HG03045 (cell line): Measurements from ENCODE around the gene GATD1.

Experiments used
- ATAC-seq: cut with Tn5 transposase; IDR thresholded peaks from one replicate; pipeline ENCODE4 v1.9.1; 2021; ENCODE audit warnings: mild to moderate bottlenecking, moderate library complexity; ENCODE audit not compliant: unreplicated experiment

Gene GATD1

DNA sequence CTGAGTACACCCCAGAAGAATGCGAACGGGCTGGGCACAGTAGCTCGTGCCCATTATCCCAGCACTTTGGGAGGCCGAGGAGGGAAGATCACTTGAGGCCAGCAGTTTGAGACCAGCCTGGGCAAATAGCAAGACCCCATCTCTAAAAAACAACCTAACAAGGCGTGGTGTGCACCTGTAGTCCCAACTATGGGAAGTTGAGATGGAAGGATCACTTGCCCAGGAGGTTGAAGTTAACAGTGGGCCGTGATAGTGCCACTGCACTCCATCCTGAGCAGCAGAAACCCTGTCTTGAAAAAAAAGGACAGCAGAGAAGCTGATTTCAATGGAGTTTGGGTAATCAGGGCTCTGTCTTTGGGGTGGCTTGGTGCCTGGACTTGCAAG lies 35.8 kb upstream of the GATD1 start:
- no peak for ATAC-seq

DNA sequence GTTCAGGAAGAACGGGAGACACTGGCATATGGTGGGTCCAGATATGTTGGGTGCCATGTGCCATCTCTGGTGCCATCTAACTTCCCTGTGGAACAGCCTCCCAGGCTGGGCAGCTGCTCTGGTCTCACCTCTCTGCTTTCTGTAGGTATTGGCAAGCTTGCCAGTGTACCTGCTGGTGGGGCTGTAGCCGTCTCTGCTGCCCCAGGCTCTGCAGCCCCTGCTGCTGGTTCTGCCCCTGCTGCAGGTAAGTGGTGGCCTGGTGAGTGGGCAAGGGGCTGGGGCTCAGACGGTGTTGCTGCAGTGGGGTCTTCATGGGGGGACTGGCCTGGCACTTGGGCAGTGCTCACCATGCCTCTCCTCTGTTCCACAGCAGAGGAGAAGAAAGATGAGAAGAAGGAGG lies 35.1 kb upstream of the GATD1 start:
- no peak for ATAC-seq

DNA sequence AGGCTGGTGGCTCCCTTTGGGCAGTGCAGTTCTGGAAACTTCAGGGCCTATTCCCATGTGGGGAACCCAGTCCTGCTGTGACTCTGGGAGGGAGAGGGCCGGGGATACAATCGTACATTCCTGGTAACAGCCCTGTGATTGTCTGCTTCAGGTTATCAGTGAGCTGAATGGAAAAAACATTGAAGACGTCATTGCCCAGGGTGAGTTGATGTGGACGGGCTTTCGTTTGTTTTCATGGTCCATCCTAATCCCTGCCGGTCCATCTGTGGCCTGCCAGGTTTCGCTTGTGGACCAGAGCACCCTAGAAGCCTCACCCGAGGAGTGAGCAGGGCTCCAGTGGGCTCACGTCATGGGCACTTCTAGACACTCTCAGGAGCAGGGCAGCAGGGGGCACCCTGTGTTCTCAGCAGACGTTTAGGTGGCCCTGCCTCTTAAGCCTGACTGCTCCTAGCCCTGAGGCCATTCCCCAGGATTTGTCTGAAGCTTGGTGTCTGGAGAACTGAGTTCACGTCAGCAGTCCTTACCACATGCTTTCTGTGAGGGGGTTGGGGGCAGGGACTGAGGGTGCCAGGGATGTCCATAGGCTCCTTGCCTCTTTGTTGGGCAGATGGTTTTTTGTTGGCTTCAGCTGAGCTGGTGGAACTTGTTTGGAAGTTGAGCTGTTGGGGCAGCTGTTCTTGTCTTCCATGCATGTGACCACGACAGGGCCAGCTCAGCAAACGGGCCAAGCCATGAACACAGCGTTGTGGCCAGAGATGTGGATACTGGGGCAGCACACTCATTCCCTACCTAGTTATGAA lies 34.4 kb upstream of the GATD1 start:
- ATAC-seq, result no peak

DNA sequence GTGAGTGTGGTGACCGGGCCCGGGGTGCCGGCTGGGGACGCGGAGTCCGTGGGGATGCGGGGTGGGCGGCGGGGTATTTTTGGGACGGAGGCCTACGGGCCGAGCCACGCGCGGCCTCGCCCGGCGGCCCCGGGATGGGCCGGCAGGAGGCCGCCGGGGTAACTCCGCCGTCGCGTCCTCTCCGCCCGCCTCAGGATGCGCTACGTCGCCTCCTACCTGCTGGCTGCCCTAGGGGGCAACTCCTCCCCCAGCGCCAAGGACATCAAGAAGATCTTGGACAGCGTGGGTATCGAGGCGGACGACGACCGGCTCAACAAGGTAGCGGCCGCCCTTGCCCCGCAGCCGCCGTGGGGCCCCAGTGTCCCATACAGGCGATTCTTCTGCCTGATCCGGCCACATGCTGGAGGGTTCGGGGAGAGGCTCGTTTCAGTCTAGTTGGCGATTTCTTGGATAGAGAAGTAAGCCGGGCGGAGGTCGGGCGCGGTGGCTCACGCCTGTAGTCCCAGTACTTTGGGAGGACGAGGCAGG lies 32.8 kb upstream of the GATD1 start:
- peak; percentile 8 for ATAC-seq

DNA sequence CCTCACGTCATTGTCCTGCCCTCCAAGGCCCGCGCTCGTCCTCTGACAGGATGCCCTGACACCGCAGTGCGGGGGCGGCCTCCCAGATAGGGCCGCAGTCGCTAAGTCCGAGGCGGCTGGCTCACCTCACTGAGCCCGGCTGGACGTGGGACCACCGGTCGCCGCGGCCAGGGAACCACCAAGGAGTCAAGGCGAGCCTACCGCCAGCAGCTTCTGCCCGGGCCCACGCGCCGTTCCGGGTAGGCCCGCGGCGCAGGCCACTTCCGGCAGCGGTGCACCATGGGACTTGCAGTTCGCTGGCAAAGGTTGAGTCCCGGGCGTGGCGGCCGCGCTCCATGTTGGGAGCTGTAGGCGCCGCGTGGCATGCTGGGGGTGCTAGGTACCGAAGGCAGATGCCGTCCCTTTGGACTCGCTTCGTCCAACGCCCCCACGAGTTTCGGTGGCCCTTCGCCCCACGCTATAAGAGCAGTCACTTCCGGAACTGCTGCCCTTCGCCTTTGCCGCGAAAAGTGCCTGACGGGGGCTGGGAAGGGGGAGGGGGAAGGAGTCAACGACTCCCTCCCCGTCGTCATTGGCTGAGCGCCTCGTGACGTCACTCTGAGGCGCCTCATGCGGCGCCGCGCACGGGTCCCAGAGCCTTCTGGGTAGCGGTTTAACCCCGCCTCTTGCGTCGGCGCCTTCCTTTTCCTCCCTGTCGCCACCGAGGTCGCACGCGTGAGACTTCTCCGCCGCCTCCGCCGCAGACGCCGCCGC lies 32.2 kb upstream of the GATD1 start, which contains the start of gene RPLP2:
RPLP2 (plus strand) TSS at position 681 of the 753 bp plus-strand sequence. CDS start 268 bp downstream, outside the sequence.
- ATAC-seq, result peak; percentile 71

DNA sequence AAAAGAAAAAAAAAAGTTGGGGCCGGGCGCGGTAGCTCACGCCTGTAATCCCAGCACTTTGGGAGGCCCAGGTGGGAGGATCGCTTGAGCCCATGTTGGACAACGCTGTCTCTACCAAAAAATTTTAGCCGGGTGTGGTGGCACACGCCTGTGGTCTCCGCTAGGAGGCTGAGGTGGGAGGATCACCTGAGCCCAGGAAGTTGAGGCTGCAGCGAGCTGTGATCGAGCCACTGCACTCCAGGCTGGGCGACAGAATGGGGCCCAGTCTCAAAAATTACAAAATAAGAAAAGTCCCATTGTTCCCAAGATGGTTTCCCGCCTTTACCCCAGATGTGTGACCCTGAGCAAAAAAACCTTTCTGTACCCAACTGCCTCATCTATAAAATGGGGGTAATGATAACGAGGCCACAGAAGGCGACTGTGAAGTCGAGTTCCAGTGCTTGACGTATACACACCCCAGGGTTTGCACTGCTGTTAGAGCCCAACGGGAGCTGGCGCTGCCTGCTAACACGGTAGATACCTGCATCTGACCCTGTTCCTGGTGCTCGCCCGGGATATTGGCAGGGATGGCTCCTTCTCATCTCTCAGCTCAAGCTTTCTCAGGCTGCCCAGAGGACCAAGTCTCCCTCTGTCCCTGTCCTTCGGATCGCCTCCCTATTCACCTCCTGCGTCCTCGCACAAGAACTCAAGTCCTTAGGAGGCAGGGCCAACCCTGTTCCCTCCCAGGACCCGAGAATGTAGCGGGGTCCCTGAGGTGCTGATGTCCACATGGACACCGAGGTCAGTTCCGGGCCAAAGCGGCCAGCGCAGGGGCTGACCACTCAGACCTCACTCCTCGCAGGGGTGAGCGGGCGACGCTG lies 31.4 kb upstream of the GATD1 start:
- ATAC-seq, result no peak

DNA sequence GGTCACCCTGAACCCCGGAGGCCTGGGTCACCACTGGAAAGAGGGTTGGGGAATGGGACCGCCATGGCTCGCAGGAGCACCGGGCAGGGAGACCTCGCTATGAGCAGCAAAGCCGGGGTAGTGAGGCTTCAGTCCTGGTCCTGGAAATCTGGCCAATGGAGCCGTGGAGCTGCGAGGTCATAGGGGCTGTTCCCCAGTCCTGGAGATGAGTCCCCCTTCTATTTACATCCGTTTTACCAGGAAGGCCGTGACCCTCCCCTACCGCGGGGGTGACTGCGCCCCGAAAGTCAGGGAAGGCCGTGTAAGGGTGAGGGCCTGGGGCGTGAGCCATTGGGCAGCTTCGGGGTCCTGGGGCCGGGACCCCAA lies 27.3 kb upstream of the GATD1 start:
- ATAC-seq, result no peak

DNA sequence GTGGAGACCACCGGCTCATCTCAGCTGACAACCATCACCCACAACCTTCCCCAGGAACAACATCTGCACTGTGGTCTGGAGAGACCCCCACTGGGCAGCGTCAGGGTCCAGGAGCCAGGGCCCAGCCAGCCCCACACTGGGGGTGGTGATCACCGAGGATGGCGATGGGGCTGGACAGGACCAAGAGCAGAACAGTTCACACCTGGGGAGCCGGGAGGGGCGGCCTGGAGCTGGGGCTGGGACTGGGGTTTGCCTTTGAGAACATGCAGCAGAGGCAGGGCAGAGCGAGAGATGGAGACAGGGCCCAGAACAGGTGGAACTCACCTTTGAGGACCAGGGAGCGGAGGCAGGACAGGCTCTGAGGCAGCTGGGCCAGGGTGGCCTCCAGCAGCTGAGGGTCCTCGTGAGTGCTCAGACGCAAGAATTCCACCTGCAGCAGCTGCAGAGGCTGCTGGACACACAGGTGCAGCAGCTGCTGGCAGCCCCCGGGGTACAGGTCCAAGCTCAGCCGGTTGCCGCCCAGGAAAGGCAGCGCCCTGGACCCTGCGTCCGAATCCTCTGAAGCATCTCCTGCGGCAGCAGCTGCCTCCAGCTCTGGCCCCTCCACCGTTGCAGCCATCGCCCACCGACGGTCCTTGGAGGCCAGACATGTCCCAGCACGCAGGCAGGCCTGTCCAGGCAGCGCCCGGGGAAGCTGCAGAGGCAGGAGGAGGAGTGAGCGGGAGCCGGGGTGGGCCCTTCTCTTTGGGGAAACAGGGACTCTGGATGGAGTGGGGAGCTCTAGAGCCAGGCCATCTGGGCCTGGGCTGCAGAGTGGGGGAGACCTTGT lies 26.7 kb upstream of the GATD1 start:
- no peak for ATAC-seq

DNA sequence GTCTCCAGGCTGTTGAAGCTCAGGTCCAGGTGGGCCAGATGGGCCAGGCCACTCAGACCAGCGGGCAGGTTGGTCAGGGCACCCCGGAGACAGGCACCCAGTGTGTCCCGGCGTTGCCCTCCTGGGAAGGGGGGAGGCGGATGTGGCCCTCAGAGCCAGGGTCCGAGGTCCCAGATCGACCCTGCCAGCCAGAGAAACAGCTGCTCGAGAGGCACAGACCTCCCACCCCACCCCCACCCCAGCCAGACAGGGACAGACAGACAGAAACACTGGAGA lies 26.1 kb upstream of the GATD1 start:
- ATAC-seq, result no peak

DNA sequence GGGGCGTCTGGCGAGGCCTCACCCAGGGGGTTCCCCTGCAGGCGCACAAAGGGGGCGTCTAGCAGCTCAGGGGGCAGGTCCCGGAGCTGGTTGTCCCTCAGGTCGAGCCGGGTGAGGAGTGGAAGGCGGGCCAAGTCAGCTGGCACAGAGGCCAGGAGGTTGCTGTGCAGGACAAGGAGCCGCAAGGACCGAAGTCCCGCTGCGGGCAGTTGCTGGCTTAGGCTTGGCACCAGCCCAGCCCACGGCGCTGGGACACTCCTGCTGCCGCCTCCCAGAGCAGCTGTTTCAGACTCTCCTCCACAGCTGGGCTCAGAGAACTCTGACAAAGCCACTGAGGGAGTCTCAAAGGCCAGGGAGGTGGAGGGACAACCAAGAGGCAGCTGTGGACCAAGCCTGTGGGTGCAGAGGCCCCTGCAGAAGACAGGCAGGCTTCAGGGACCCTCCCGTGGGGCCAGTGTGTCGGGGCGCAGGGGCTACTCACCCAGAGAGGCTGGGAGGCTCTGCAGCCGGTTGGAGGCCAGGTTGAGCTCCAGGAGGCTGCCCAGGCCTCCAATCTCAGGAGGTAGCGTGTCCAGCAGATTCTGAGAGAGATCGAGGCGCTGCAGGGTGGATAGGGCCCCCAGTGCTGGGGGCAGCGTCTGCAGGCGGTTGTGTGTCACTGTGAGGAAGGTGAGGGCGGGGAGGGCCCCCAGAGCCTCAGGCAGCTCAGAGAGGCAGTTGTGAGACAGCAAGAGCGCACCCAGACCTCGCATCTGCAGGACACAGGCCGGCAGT lies 25.6 kb upstream of the GATD1 start:
- no peak for ATAC-seq

DNA sequence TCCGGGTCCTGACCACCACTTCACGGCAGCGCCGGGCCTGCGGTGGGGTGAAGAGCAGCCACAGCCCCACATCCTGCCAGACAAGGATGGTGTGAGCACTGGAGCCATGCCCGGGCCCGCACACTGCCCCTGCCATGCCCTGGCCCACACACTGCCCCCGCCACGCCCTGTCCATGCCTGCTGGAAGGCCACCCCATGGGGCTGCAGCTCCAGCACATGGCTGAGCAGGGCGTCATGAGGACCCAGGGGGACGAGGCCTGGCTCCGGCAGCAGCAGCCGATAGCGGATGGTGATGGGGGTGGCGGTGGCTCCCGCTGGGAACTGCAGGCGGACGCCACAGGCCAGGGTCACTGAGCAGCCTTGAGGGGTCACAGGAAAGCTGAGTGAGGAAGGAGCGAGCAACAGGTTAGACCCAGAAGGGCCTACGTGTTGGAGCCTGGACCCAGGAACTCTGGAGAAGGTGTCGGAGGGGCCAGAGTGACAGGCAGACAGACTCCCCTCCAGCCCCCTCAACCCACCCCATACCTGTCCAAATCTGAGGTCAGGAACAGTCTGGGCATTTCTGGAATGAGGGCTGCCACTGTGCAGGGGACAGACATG lies 24.8 kb upstream of the GATD1 start:
- ATAC-seq, result no peak

DNA sequence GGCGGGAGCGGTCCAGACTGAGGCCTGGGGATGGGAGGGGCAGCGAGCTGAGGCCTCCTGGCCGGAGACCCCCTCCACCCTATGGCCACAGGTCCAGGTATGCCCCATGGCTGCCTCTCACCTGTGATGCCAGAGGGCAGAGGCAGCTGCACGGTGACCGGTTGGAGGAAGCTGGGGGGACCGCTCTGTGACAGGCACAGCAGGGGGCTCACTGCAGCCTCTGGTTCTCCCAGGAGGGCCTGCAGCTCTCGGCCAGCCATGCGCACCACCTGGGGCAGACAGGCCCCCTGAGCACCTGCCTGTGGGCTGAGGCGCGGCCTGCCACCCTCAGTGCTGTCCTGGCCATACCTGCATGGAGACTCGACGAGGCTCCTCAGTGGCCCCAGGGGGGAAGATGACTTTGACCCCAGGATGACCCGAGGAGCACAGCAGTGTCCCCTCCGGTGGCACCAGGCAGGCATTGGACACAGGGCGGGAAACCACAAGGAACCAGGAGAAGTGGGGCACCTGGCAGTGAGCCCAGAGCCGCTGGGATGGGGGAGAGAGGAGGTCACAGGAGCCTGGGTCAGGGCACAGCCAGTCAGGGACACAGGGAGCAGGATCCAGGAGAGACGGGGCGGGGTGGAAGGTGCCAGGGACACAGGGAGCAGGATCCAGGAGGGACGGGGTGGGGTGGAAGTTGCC lies 24.0 kb upstream of the GATD1 start:
- no peak for ATAC-seq

DNA sequence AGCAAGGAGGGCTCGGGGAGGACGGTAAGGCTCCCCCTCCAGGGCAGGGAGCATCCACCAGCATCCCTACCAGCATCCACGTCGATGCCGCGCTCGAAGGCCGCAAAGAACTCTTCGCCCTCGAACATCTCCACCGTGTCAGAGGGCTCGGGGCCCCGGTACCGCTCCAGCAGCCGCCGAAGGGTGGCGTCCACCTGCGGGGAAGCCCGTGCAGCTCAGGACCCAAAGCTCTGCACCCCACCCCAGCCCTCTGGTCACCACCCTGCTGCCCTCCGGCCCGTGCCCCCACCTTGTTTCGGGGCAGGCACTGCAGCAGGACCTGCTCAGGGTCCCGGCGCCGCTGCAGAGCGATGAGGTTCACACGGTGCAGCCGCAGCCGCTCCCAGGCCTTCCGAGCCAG lies 23.2 kb upstream of the GATD1 start:
- no peak for ATAC-seq

DNA sequence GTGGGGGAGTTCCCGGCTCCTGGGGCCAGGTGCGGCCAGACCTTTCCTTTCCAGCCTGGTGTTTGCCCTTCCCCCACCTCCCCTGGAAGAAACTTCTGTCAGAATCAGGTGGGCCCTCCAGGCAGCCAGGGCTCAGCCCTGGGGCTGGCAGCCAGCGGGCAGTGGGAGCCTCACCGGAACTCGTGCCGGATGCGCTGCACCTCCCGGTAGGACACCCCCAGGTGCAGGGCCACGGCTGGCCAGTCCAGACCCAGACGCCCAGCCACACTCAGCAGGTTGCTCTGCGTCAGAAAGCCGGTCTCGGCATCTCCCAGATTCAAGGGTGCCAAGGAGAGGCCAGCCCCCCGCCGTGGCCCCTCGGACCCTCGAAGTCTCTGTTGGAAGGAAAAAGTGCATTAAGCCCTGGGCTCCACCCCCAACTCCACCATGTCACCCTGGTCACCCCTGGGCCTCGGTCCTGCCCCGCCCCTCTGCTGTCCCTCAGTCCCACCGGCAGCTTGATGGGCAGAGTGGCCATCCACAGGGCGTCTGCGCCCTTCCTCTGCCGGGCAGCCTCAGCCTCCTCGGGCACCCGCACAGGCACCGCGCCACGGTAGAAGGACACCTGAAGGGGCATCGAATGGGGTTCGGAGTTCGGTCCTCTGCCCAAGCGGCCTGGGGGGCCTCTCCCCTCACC lies 22.5 kb upstream of the GATD1 start:
- ATAC-seq, result no peak

DNA sequence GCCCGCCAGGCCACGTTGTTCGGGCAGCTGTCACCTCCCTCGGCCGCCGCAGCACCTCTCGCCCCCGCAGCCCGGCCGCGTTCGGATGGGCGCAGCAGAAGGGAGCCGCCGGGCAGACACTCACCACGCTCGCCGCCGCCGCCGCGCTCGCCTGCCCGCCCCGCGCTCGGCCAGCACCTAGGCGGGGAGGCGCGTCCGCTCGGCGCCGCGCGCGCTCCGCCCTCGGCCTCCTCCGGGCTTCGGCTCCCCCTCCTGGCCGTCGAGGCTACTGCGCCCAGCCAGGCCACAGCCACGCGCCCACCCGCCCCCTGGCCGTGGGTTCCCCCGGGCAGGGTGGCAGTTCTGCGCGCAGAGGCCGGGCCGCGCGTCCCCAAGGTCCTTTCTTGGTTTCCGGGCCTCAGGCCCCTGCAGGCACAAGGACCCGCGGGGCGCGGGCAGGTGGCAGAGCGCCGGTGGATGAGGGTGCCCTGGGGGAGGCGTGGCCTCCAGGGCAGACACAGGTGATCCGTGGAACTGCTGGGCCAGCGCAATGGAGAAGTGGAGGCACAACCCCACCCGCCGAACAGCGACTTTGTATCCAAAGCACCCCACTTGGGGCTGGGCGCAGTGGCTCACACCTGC lies 20.9 kb upstream of the GATD1 start, which contains the start of gene SLC25A22:
SLC25A22 (minus strand) TSS at position 189 of the 621 bp plus-strand sequence. CDS start 3,275 bp downstream, outside the sequence.
- ATAC-seq, result peak; percentile 60

DNA sequence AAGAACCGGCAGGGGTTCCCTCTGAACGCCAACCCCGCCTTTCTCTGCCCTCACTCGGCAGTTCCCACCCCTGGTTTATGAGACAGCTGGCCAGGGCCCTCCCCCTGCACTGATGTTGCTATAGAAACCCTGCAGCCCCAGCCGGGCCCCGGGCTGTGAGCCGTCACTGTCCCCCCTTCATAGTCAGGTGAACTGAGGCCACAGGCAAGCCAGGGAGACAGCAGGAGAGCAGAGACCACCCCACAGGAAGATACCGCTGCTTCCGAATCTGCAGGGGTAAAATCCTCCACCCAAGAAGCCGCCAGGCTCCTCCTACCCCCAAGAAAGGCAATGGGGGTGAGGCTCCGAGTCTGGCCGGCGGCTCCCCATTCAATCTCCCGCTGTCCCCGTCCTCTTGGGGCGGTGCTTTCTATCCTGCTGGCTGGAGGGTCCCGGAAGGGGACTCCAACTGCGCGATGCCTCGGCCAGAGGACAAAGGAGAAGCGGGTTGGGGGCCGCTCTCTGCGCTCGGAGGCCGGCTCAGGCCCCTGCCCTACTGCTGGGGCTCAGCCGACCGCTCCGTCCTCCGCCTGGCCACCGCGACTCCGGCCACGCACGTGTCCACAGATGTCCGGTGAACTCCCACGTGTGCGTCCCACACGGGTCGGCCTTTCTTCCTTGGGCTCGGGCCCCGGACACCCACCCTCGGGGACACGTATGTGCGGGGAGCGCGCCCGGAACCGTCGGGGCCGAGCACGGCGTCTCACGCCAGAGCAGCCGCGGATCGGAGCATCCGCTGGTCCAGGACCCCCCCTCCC lies 20.2 kb upstream of the GATD1 start:
- ATAC-seq, result peak; percentile 43
